ENCODE data around the gene USP49. TPM values are rescaled to one million over a fixed set of nuclear protein-coding genes. Genes with fewer than 3 reads are reported as not detected.
A peak's percentile ranks its signal among the peaks of the same experiment; 100 is the strongest.

The USP49 gene
- total RNA-seq, 1 experiment from 2014 or later: 2.3 TPM

DNA sequence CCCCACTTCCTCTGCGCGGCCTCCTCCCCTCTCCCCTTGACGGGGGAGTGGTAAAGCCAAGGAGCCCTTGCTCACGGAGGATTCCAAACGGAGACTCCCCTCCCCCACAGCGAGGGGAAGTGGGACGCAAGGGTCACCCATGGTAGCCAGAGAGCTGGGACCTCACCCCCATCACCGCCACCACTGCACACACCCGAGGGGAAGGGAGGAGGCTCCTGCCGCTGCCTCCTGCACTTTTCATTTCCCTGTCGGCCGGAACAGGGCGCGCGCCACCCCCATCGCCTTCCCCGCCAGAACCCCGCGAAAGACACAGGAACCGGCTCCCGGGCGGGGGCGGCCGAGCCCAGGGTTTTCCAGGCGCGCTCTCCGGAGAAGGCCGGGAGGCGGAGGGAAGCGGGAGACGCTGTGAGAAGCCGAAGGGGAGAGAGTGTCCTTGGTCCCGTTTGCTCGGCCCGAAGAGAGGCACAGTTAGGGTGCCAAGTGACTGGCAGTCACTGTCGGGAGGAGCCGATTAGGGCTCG is 45.6 kb upstream of the USP49 start:
- ChIA-PET CTCF (interaction anchor here (1.0 kb wide), 1 partner anchor 20 kb away, joined by 4 read pairs; the partner anchor contains the start of genes BYSL and MED20), POLR2A (ENCODE audit: unreplicated experiment) (interaction anchor here (0.6 kb wide), 1 partner anchor 631 kb away, joined by 4 read pairs; no protein-coding TSS in a partner anchor)
- ATAC-seq: peak; percentile 6
- H3K9ac ChIP-seq (ENCODE audit: low read length): peak overlapping the region; percentile 64
- intact Hi-C loops (cut with micrococcal nuclease): no loop called here
- TF ChIP-seq CTCF (conservative IDR thresholded peaks at IDR 0.05; ENCODE audit: low read depth, low read length) (no peak), EZH2phosphoT487 (IDR thresholded peaks at IDR 0.05; ENCODE audit: borderline replicate concordance, low read length) (no peak), EZH2 (IDR thresholded peaks at IDR 0.05; ENCODE audit: low read length, unreplicated experiment) (no peak)
- peaks cover 33% of the 10 kb centered on the region for H3K4me1 ChIP-seq (ENCODE audit: insufficient read depth, low read length)
- peaks cover 35% of the 10 kb centered on the region for H3K79me2 ChIP-seq (ENCODE audit: low read length)
- H3K9me2 ChIP-seq (replicated peaks; ENCODE audit: low read length): no peaks in the 10 kb centered on the region
- no peaks in the 10 kb centered on the region for H3F3A ChIP-seq (ENCODE audit: low read length, unreplicated experiment)
- no TSS peak for BruUV-seq (replicated peaks)
- peak overlapping the region; percentile 92 for H3K4me2 ChIP-seq (ENCODE audit: low read length)
- H3K36me3 ChIP-seq (ENCODE audit: low read depth, low read length): peaks cover 8% of the 10 kb centered on the region; the same call in 1 of the 2 replicates
- peak; percentile 13 for DNase-seq
- H2AFZ ChIP-seq (ENCODE audit: low read length): peak overlapping the region; percentile 84
- no peak overlapping the region for H3K27ac ChIP-seq (ENCODE audit: low read length)
- peak overlapping the region; percentile 87 for H3K4me3 ChIP-seq (ENCODE audit: low read length)
- H4K20me1 ChIP-seq (ENCODE audit: low read length): 0 out of 2 replicates have a peak, but pooled peaks cover 3% of the 10 kb centered on the region
- H3K9me3 ChIP-seq (ENCODE audit: low read length): no peaks in the 10 kb centered on the region
- H3K27me3 ChIP-seq (ENCODE audit: low read length): no peaks in the 10 kb centered on the region

DNA sequence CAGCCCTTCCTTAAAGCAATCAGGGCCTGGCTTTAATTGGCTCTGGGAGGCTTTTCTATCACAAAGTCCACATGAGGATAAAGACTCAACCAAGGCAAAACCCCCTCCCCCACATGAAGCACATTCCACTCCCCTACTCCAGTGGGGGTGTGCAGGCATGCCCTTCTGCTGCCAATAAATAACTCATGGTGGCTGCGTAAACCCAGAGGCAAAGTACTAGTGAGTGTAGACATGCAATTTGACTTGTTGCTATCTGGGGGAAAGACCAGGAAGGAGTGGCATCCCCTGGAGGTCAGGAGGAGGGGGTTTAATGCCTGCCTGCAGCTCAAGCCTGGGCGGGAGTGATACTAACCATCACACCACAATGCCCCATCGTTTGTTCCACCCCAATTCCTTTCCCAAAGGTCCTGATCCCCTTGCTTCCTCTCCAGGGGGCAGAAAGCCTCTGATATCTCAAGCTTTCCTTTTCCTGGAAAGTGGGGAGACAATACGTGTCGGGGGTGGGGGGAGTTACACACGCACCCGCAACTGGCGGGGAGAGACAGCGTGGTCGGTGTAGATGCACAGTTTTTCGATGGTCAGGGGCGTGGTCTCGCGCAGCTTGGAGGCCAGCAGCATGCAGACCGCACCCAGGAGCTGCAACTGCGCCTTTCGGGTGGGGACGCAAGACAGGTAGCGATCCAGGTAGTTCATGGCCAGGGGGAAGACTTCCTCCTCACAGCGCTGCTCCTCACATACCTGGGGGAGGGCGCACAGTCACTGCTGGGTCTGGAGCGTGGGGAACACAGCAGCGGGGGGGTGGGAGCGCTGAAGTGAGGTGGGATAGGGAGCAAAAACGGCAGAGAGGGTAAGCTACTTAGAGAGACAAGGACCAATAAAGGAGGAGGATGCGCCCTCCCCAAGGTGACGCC is 44.9 kb upstream of the USP49 start:
- peak overlapping the region; percentile 92 for H3K4me2 ChIP-seq (ENCODE audit: low read length)
- no peaks in the 10 kb centered on the region for H3K9me3 ChIP-seq (ENCODE audit: low read length)
- ChIA-PET CTCF (no interaction called here), POLR2A (ENCODE audit: unreplicated experiment) (no interaction called here)
- no TSS peak for BruUV-seq (replicated peaks)
- H3K27ac ChIP-seq (ENCODE audit: low read length): no peak overlapping the region
- H3K79me2 ChIP-seq (ENCODE audit: low read length): peaks cover 35% of the 10 kb centered on the region
- peaks cover 33% of the 10 kb centered on the region for H3K4me1 ChIP-seq (ENCODE audit: insufficient read depth, low read length)
- H3F3A ChIP-seq (ENCODE audit: low read length, unreplicated experiment): no peaks in the 10 kb centered on the region
- peak overlapping the region; percentile 87 for H3K4me3 ChIP-seq (ENCODE audit: low read length)
- no peaks in the 10 kb centered on the region for H3K9me2 ChIP-seq (replicated peaks; ENCODE audit: low read length)
- DNase-seq (peak; percentile 36), ATAC-seq (no peak)
- H3K9ac ChIP-seq (ENCODE audit: low read length): peak overlapping the region; percentile 64
- TF ChIP-seq CTCF (conservative IDR thresholded peaks at IDR 0.05; ENCODE audit: low read depth, low read length): no peak
- no peak for TF ChIP-seq EZH2phosphoT487 (IDR thresholded peaks at IDR 0.05; ENCODE audit: borderline replicate concordance, low read length)
- 0 out of 2 replicates have a peak, but pooled peaks cover 3% of the 10 kb centered on the region for H4K20me1 ChIP-seq (ENCODE audit: low read length)
- no peaks in the 10 kb centered on the region for H3K27me3 ChIP-seq (ENCODE audit: low read length)
- H3K36me3 ChIP-seq (ENCODE audit: low read depth, low read length): peaks cover 10% of the 10 kb centered on the region; the same call in 1 of the 2 replicates
- peak overlapping the region; percentile 84 for H2AFZ ChIP-seq (ENCODE audit: low read length)
- intact Hi-C loops (cut with micrococcal nuclease): loop anchor here (5.0 kb wide), 1 partner anchor 153 kb away; the partner anchor contains the start of gene TOMM6

All from PC-3 (cell line).